GM18517 (cell line): Measurements from ENCODE around the gene GLRB.
A peak's percentile ranks its signal among the peaks of the same experiment; 100 is the strongest.
"Not testable (repeated sequence)": the region's sequence is repeated elsewhere in the genome, so short reads cannot be mapped to it uniquely, and the experiment has no call there.

Experiments
- ATAC-seq: cut with Tn5 transposase; IDR thresholded peaks from one replicate; pipeline ENCODE4 v1.9.1; 2021; ENCODE audit warnings: mild to moderate bottlenecking, moderate library complexity; ENCODE audit not compliant: unreplicated experiment

The GLRB gene

DNA sequence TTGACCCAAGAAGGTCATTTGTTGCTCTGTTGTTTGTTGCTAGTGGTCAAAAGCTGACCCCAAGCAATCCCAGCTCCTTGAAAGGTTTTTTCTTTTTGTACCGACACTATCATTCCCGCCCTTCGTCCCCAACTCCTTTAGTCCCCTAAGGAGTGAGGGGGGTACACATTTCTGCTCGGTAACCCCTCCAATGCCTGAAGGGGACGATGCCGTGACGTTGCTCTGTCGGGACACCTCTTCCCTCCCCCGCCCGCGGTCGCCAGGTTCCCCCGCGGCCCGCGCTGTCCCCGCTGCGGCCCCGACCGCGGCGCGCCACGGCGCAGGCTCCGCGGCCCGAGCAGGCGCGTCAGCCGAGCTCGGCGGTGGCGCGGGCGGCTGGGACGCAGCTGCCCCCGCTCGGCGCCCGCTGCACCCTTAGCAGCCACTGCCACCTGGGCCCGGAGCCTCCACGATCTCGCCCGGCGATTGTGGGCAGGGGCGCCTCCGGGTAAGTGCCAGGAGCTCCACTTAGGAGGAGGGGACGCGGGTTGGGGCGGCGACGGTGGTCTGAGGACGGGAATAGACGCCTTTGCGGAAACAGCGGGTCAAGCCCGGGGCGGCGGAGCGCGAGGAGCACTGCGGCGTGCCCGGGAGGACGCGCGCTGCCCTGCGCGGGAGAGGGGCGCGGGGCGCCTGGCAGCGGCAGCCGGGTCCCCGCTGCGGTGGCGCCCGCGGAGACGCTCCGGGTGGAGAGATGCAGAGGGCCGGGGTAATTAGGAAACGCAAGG, at the start of gene GLRB:
Gene GLRB (plus strand): TSS at position 340 of the 767 bp plus-strand sequence. CDS start 1,875 bp downstream, outside the sequence.
- ATAC-seq: no peak

DNA sequence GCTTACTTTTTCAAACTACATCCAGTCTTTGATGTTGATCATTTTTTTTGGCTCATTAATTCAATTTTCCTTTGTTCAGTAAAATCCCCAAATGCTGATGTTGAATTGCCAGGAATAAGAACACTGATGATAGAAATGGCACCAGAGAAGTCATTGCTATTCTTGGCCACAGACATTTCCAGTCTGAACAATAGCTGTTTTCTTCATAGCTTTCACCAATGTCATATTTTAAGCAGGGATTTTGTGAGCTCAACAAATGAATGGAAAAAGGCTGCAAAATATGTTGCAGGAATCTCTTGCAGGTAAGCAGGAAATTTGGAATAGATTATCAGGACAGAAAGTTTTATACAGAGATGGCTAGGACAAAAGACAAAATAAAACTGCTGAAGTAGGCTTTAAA, 40.5 kb upstream of the GLRB start:
- no peak for ATAC-seq

DNA sequence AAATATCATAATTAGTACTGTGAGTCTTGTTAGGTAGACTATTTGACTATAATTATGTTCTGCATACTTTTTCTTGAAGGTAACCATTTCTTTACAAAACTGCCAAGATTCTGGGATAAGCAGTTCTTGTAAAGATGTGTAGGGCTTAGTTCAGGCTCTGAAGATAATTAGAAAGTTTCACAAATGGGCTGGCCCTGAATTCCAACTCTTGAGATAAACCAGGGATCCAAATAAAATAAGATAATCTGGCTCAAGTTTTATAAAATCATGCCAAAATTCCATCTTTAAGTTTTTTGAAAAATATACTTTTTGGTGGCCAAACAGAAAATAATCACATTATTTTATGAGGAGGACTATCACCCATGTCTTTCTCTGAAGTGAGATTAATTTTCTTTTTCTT, 35.5 kb upstream of the GLRB start:
- no peak for ATAC-seq

DNA sequence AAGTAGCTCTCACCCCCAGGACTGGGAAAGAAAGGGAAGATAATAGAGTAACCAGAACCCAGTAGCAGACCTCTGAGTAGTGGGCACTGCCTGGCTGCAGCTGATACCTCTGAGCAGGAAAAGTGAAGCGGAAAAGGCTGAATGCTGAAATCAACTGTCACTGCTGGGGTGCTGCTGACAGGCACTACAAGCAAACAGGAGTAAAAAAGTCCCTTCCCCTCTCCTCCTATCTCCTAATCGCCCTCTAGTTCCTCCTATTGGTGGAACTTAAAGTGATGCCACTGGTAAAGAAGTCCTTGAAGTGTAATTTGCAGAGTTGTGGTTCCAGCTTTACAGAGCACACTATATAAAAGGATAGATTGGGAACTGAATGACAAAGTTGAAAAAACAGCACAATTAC, 32.8 kb upstream of the GLRB start:
- ATAC-seq: no peak

DNA sequence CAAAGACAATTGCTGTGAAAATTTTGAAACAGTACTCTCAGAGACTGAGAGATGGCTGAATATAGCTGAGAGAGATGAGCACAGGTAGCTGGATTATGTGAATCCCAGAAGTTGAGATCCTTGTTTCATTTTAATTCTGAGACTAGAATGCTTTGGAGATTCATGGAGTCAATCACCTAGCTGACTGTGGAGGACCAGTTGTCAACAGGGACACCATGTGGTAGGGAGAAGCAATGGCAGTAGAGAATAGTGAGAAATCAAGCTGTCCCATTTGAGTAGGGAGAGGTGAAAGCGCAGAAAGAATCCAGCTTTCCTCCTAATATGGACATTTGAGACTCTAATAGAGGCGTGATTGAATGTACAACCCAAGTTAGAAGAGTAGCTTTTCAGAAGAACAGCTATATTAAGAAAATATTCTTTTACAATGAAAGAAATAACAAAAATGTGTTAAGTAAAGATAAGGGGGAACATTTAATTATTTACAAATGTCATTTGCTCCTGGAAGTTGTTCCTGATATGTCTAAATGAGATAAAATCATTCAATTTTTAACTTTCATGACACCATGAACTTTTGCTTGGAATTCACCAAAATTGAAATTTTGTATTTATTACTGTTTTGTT, 30.3 kb upstream of the GLRB start:
- peak; percentile 80 for ATAC-seq

DNA sequence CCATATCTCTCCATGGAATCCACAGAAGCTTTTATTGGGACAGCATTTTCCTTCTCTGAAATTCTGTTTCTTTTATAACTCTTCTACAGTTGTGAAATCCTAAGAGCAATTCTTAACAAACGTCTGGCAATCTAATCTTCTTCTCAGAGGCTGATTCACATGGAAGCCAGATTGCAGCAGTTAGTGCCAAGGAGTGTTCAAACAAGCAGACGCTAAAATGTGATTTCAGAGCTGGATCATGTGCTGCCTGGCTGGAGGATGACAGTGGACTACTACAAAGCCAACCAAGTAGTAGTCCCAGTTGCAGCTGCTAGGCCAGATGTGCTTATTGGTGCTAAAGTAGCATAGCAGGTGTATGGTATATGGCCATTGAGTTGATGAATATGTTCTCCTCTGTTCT, 27.7 kb upstream of the GLRB start:
- ATAC-seq: no peak

DNA sequence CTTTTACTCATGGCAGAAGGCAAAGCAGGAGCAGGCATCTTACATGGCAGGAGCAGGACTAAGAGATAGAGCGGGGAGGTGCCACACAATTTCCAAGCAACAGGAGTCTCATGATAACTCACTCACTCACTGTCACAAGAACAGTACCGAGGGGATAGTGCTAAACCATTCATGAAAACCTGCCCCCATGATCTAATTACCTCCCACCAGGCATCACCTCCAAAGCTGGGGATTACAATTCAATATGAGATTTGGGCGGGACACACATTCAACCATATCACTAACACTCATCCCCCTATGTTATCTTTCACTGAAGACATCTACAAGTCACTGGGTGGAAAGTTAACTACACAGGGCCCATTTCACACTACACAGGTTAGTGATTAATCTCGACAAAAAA, 25.4 kb upstream of the GLRB start:
- ATAC-seq: no peak

DNA sequence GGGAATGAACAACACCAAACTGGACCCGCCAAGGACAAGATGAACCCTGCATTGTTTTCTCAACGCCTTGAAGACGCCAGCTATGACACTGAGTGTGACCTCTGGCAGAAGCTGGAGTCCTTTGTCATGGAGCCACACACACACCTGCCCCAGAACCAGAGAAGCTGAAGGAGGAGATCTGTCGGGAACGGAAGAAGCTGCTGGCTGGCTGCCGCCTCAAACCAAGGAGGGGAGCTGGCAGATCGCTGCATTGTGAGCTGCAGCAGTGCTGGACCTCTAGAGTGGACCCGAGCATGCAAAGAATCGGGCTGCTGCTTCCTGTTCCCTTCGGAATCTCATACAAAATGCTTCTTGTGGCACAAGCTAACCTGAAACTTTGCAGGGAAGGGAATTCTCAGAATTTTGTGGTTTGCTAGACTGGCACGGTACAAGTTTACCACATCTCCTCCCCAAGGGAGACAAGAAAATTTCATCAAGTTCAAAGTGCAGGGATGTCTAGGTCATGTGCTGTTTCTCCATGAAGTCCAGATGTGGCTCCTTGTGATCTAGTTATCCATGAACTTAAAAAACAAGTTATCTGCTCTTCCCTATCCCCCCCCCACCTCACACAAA, 23.4 kb upstream of the GLRB start:
- no peak for ATAC-seq

DNA sequence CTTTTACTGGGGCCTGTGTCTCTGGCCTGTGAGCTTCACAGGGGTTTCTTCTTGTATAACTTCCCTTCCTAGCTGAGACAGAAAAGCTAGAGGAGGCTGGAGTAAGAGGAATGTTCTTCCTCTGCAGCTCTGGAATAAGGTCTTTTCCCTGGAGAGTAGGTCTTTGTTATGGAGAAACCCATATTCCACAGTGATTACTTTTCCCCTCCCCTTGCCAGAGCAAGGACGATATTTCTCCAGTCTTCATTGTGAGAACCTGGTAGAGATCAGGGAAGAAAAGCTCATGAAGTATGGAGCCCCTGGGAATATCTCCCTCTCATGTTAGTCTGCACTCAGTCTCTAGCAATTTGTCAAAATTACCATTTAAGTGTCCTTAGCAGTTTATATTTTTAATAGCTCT, 18.7 kb upstream of the GLRB start:
- no peak for ATAC-seq

DNA sequence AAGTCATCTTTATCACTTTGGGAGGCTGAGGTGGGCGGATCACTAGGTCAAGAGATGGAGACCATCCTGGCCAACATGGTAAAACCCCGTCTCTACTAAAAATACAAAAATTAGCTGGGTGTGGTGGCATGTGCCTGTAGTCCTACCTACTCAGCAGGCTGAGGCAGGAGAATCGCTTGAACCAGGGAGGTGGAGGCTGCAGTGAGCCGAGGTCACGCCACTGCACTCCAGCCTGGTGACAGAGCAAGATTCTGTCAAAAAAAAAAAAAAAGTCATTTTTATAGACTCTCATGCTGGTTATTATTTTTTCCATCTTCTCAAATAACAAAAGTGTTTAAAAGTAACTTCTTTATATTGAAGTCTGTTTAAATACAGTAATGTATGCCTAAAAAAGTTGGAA, 17.1 kb upstream of the GLRB start:
- ATAC-seq: not testable (repeated sequence)

DNA sequence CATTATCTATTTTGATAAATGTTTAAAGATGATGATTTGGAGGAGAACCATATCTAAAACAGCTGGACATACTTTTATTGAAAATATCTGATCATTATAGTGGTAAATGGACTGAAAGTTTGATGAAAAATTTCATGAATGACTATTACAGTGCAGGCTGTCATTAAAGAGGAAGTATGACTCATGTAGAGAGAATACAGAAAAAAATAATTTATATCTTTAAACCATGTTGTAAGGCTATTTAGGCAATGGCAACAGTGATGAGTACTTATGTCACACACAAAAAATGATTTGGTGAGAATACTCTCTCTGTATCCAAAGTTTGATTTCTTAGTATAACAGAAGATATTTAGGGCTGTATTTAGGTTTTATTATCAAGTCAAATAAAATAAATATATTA, 3.9 kb upstream of the GLRB start:
- ATAC-seq: no peak

DNA sequence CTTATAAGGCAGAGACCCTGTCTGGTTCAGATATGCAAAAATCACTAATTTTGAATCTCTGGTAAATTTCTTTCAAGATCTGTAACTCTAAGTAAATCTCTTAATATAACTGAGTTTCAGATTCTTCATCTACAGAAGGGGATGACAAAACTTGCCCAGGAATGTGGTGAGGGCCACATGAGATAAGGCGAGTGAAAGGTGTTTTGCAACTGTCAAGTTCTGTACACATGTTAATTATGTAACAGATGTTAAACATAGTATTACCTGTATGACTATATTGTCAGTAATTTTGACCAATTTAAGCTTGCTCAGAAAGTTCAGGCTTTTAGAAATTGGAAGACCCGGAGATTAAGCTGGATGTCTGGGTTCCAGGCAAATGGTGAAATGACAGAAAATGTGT, 549 bp upstream of the GLRB start:
- no peak for ATAC-seq

DNA sequence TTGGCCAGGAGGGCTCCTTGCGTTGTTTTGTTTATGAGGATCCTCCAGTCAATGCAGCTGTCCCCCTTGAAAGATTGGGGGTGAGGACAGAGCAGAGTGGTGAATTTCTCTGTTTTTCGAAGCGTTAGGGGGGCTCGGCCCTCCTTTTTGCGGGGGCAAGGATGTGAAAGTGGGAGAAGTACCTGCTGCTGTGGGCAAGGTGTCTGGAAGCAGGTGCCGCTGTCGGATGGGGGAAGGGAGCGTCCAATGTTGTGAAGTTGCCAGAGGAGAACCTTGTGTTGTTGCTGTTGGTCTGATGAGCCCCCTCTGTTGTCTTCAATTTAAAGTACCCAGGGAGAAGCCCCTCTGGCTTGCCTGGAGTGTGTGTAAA, 613 bp downstream of the GLRB start:
- ATAC-seq: no peak

DNA sequence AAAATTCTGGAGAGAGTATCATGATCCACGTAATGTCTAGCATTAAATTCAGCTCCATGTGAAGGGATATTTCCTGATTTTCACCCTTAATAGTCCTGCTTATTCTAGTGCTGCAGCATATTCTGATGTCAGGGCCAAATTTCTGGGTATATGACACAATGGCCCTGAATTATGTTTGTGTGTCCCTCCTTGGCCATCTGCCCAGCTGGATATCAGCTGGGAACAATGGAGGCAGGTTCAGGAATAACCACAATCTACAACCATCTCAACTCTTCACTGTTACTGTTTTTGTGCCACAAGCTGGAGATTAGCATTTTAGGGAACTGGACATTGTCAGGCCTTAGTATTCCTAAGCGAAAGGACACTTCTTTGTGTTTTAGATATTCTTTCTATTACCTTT, 3.5 kb downstream of the GLRB start:
- ATAC-seq: no peak

DNA sequence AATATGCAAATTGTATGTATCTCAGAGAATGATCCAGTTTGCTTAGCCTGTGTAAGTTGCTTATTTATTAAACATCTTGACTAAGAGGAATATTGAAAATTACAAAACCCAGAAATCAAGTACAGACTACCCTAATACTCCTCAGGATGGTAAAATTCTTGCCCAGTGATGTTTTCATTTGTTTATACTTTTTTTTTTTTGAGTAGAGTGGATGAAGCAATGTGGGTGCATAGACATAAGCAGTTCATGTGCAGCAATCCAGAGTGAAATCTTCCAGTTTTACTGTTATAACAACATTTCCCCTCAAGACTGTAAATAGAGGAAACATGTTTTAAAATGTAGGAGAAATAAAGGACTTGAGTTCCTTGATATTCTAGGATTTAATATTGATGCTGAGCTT, 4.7 kb downstream of the GLRB start:
- no peak for ATAC-seq

DNA sequence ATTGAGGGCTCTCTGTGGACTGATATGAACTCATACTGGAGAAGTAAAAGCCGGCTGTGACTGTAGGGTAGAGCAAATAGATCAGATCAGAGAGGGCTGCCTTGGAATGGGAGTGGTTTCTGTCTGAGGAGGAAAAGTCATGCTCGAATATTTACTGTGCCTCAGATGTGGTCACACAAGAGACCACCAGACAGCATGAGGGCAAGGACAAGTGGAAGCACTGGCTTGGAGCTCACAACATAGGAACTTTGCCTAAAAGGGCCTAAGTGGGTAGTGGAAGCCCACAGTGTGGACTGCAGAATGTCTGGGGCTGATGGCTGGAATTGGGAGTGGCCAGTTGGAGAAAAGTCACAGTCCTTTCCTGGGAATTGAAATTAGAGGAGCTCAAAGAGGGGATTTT, 19.8 kb downstream of the GLRB start:
- ATAC-seq: no peak

DNA sequence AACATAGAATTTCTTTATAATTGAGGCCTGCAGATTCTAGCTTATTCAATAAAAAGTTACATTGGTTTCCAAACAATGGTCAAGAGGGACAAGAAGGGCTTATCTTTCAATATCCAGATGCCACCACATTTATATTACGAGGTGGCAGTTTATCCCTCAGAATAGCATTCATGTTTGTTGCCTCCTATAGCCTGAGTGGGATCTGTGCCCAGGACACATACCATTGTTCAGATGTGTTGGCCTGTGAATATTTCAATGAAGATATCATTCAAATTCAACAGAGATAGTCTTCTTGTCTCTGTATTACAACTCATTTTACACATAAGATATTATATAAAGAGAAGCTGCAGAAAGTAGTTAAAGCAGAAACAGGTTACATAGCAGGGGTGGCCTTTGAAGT, 20.5 kb downstream of the GLRB start:
- no peak for ATAC-seq

DNA sequence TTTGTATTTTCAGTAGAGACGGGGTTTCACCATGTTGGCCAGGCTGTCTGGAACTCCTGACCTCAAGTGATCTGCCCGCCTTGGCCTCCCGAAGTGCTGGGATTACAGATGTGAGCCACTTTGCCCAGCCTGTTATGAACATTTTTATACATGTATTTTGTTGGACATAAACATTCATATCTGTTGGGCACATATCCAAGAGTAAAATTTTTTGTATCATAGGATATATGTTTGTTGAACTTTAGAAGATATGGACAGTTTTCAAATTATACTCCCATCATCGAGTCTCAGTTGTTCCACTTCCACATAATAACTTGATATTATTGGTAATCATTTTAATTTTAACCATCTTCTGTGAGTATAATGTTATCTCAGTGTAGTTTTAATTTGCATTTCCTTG, 23.6 kb downstream of the GLRB start:
- ATAC-seq: no peak

DNA sequence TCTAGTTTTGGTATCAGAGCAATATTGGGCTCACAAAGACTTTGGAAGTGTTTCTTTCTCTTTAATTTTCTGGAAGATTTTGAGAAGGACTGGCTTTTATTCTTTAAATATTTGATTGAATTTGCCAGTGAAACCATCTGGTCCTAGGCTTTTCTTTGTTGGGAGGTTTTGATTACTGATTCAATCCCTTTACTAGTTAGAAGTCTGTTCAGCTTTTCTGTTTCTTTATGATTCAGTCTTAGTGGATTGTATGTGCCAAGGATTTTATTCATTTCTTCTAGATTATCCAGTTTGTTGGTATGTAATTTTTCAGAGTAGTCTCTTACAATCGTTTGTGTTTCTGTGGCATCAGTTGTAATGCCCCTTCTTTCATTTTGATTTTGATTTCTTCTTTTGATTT, 28.6 kb downstream of the GLRB start:
- no peak for ATAC-seq

DNA sequence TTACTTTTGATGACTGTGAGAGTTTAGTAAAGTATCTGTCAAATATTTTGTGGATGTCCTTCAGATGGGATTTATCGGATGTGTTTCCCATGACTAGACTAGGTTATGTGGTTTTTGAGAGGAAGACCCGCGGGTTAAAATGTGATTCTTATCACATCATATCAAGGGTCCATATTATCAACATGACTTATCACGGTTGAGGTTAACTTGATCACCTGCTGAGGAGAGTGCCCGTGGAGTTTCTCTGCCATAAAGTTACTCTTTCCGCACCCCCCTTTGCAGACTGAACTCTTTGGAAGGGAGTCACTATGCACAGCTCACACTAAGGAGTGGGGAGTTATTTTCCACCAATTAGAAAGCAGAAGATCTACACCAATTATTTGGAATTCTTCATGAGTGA, 38.7 kb downstream of the GLRB start:
- ATAC-seq: no peak

DNA sequence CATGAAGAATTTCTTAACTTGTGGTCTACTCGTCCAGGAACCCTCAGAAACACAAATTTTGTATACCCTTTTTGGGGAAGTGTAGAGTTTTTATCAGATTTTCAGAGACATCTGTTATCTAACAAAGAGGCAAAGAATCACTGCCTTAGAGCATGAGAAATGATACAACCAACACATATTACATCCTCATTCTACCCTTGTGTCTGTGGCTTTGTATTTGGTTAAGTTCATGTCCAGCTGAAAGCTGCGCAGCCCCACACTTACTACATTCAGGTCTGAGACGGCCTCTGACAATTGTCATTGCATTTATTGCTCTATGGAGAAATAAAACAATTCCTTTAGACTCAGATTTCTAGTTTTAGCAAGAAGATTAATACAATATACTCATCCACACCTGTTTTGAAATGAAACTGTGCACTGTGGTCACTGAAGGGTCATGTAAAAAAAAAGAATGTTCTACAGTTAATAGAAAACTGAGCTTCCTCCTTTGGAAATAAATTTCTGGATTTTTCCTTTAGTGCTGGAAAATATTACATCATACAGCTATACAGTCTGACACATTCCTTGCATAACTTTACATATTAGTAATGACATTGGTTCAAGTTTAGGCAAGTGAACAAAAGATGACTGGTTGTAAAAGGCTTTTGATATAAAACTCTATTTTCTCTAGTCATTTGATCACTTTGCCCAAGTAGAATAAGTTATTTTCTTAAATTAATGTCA, 39.8 kb downstream of the GLRB start:
- no peak for ATAC-seq

DNA sequence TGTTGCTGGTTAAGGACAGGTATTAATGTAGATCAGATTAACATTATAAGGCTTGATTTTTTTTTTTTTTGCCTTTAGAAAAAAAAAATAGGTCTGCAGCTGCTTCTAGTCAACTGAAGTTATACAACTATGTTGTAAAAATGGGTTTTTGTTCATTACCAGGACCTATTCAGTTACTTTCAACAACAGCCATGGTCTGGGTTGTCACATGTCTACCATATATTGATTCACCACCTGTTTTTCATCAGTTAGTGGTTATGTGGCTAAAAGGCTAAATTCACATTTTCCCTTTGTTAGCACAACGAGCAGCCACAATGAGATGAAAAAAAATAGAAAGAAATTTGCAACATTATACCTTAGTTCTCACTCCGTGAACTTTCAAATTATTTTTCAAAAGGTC, 45.5 kb downstream of the GLRB start:
- ATAC-seq: no peak
